Uterus (tissue), 2 donors: ENCODE results near the gene TSNAXIP1.

Experiments used
- POLR2A ChIP-seq, 2 donors: fragments of 450-650 bp; IDR thresholded peaks; one replicate each; pipeline ENCODE4 v1.6.1; 2016; ENCODE audit warnings: antibody characterized with exemption in 2 of 2, mild to moderate bottlenecking in 1 of 2, moderate library complexity in 1 of 2
- TF ChIP-seq, protein P1 (sequence below), 4 experiments: fragments of 200-600 bp in 2 of 4; fragments of 450-650 bp in 2 of 4; sonication (generic) in 2 of 4; IDR thresholded peaks; one replicate each; pipeline ENCODE4 v1.5.1; 2016 to 2019; ENCODE audit warnings: antibody characterized with exemption in 4 of 4, mild to moderate bottlenecking in 2 of 4, moderate library complexity in 1 of 4

GRCh38 chr16:67871256-67871655, 64.6 kb downstream of the TSNAXIP1 start:
- no peak for TF ChIP-seq POLR2A (IDR thresholded peaks at IDR 0.05)
- TF ChIP-seq, protein P1, sequence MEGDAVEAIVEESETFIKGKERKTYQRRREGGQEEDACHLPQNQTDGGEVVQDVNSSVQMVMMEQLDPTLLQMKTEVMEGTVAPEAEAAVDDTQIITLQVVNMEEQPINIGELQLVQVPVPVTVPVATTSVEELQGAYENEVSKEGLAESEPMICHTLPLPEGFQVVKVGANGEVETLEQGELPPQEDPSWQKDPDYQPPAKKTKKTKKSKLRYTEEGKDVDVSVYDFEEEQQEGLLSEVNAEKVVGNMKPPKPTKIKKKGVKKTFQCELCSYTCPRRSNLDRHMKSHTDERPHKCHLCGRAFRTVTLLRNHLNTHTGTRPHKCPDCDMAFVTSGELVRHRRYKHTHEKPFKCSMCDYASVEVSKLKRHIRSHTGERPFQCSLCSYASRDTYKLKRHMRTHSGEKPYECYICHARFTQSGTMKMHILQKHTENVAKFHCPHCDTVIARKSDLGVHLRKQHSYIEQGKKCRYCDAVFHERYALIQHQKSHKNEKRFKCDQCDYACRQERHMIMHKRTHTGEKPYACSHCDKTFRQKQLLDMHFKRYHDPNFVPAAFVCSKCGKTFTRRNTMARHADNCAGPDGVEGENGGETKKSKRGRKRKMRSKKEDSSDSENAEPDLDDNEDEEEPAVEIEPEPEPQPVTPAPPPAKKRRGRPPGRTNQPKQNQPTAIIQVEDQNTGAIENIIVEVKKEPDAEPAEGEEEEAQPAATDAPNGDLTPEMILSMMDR (IDR thresholded peaks at IDR 0.05), result no peak
